NCI-H1105 (cell line): ENCODE data around the gene ARRDC3.
A peak's percentile ranks its signal among the peaks of the same experiment; 100 is the strongest.
"Not testable (repeated sequence)": the region's sequence is repeated elsewhere in the genome, so short reads cannot be mapped to it uniquely, and the experiment has no call there.

ENCODE experiments used
- DNase-seq: peaks from one replicate; lab custom pipeline; 2025; lab: John Stamatoyannopoulos, UW

Gene ARRDC3, protein sequence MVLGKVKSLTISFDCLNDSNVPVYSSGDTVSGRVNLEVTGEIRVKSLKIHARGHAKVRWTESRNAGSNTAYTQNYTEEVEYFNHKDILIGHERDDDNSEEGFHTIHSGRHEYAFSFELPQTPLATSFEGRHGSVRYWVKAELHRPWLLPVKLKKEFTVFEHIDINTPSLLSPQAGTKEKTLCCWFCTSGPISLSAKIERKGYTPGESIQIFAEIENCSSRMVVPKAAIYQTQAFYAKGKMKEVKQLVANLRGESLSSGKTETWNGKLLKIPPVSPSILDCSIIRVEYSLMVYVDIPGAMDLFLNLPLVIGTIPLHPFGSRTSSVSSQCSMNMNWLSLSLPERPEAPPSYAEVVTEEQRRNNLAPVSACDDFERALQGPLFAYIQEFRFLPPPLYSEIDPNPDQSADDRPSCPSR

GRCh38 chr5:91383027-91383955 lies at the start of gene ARRDC3:
TSS of gene ARRDC3 (minus strand) at chr5:91383317. CDS start at chr5:91383092, 225 bp downstream.
- DNase-seq, result peak; percentile 85

- no peak for DNase-seq
Measured at GRCh38 chr5:91430949-91431348, 47.8 kb upstream of the ARRDC3 start.

DNA sequence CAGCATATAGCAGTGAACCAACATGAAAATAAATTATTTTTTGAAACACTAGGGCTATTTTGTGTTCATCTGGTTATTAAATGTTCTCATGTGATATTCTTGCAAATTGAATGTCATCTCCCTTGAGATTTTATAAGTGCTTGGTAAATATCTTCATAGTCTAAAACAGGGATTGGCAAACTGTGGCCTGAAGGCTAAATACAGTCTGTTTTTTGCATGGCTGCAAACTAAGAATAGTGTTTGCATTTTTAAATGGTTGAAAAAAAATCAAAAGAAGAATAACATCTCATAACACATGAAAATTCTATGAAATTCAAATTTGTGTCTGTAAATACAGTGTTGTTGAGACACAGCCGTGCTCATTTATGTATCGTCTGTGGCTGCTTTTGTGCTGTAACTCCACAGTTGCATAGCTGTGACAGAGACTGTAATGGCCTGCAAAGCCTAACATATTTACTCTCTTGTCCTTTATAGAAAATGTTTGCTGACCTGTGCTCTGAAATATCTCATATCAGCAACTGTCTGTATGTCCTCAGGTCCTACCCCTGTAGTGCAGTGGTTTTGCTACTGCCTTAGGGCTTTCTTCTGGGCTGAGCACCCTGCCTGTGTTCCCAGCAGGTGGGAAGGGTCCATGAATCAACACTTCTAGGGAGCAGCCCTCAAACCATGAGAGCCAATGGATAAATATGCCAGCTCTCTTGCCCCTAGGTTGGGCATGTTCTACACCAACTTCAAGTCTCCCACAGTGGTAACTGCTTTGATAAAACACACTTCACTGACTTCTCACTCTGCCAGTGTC lies 41.7 kb upstream of the ARRDC3 start:
- no peak for DNase-seq

DNA sequence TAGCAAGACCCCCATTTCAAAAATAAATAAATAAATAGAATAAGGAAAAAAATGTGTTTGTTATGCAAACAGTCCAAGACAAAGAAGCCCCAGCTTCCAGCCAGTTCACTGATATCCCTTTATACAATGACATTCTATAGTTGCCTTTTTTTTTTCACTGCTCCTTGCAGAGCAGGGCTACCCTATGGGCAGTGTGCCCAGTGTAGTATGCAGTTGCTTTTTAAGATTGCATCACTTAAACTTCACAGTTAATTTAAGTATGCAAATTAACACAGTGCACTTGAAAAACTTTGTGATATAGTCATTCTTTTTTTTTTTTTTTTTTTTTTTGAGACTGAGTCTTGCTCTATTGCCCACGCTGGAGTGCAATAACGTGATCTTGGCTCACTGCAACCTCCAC lies 40.8 kb upstream of the ARRDC3 start:
- DNase-seq, result no peak

GRCh38 chr5:91420879-91421278 lies 37.8 kb upstream of the ARRDC3 start:
- no peak for DNase-seq

GRCh38 chr5:91419571-91420537 lies 36.7 kb upstream of the ARRDC3 start:
- DNase-seq, result peak; percentile 1

GRCh38 chr5:91419136-91419535 lies 36.0 kb upstream of the ARRDC3 start:
- no peak for DNase-seq

DNA sequence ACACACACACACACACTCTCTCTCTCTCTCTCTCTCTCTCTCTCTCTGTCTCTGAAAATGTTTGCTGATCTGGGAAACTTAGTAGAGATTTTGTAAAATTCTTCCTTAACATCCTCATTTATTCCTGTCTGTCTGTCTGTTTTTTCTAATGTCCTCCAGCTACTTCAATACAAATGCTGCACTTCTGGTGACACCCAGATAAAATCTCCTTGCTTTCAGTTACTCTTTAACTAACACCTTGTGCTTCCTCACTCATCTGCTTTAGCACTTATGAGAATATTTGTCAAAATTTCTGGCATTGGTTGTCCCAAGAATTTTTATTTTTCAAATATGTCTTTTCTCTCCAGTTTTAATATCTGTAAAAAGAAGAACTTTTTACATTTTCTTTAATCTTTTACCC lies 35.0 kb upstream of the ARRDC3 start:
- DNase-seq, result no peak

- no peak for DNase-seq
Measured at GRCh38 chr5:91417219-91417618, 34.1 kb upstream of the ARRDC3 start.

- DNase-seq, result no peak
Measured at GRCh38 chr5:91416491-91416890, 33.4 kb upstream of the ARRDC3 start.

GRCh38 chr5:91409304-91409703 lies 26.2 kb upstream of the ARRDC3 start:
- no peak for DNase-seq

DNA sequence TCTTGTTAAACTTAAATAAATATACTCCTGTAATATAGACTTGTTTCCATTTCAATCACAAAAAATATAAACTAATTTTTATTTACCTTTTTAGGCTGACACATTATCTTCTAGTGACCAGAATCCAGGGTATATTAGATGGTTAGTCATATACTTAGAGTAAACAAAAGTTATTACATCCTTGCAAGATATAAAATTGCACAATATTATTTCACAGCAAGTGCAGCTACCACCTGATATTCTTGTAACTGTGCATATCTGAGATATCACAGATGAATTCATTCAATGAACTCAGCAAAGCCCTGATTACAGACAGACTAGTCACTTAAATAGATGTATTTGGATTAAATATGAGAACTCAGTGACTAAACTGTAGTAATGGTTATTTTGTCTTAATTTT lies 25.6 kb upstream of the ARRDC3 start:
- no peak for DNase-seq

DNA sequence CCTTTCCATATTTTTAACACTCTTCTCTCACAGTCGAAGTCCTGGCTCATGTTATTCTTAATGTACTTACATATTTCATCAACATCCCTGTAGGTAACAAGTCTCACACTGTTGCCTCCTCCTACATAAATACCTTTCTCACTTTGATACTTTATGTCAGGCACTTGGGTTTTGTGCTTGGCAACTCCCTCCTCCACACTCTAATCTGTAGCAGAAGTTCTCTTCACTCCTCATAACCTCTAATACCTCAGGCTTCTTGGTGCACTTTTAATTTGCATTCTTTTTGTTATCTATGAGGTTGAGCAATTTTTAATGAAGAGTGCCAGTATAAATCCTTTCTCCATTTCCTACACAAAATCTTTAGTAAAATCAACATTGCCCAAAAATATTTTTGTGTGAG lies 24.1 kb upstream of the ARRDC3 start:
- DNase-seq, result no peak

DNA sequence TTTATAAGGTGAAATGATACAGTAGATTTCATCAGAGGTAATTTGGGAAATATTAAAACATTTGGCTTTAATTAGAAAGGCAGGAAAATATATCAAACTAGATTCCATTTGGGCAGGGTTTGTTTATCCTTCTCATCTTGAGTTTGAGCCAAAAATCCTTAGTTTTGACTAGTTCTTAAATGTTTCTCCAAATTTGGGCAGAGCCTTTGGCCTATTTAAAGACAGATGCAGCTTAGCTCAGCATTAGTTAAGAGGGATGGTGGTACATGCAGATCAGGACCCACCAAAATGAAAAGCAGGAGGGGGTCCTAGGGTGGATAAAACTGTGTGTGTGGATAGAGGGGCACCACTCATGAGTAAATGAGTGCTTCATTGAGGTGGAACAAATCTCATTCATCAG lies 20.3 kb upstream of the ARRDC3 start:
- DNase-seq, result no peak

GRCh38 chr5:91401175-91401574 lies 18.1 kb upstream of the ARRDC3 start:
- DNase-seq, result no peak

DNA sequence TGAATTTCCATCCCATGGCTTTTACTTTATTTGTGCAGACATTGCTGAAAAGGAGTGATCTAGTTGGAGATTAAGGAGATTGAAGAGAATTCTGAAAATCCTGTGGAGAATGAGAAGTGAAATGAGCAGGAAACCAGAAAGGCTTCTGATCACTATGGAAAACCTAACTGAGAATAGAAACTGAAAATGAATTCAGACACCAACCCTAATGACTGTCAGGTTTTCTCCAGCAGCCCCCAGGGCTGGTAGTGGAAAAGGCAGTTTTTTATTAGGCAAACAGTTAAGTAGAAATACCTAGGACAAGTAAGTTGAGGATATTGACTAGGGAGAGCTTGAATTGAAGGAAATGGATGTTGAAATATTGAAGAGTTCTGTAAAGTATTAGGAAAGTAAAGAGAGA lies 14.7 kb upstream of the ARRDC3 start:
- no peak for DNase-seq

DNA sequence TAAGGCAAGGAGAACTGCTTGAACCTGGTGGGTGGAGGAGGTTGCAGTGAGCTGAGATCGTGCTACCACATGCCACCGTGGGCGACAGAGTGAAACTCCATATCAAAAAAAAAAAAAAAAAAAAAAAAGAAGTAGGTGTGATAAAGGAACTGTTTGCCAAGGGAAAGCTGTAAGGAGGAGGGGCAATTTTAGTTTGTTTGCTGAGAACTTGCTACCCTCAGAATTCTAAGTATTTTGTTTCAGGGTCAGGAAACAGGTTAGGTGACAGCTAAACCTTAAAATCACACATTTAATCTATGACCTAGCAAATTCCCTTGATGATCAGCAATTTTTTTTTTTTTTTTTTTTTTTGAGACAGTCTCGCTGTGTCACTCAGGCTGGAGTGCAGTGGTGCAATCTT lies 7.2 kb upstream of the ARRDC3 start:
- DNase-seq, result no peak

DNA sequence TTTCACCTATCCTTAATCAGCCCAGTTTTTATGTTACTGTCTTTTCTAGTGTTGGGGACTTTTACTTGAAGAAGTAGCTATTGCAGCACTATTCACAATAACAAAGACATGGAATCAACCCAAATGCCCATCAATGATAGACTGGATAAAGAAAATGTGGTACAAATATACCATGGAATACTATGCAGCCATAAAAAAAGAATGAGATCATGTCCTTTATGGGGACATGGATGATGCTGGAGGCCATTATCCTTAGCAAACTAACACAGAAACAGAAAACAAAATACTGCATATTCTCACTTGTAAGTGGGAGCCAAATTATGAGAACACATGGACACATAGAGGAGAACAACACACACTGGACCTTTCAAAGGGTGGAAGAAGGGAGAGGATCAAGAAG lies 6.4 kb upstream of the ARRDC3 start:
- DNase-seq, result not testable (repeated sequence)

DNA sequence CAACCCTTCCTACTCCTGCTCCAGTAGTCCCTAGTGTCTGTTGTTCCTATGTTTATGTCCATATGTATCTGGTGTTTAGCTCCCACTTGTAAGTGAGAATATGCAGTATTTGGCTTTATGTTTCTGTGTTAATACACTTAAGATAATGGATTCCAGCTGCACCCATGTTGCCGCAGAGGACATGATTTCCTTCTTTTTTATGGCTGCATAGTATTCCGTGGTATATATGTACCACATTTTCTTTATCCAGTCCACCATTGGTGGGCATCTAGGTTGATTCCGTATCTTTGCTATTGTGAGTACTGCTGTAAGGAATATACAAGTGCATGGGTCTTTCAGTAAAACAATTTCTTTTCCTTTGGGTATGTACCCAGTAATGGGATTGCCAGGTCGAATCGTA lies 5.2 kb upstream of the ARRDC3 start:
- no peak for DNase-seq

- DNase-seq, result no peak
Measured at GRCh38 chr5:91386120-91386519, 3.0 kb upstream of the ARRDC3 start.

- DNase-seq, result not testable (repeated sequence)
Measured at GRCh38 chr5:91385596-91385995, 2.5 kb upstream of the ARRDC3 start.
